GM21381 (cell line): Measurements from ENCODE around the gene E2F6.
A peak's percentile ranks its signal among the peaks of the same experiment; 100 is the strongest.

ENCODE experiments used
- ATAC-seq: cut with Tn5 transposase; IDR thresholded peaks from one replicate; pipeline ENCODE4 v1.9.1; 2021; ENCODE audit warnings: mild to moderate bottlenecking, moderate library complexity; ENCODE audit not compliant: unreplicated experiment

The E2F6 gene, protein sequence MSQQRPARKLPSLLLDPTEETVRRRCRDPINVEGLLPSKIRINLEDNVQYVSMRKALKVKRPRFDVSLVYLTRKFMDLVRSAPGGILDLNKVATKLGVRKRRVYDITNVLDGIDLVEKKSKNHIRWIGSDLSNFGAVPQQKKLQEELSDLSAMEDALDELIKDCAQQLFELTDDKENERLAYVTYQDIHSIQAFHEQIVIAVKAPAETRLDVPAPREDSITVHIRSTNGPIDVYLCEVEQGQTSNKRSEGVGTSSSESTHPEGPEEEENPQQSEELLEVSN

GRCh38 chr2:11465485-11466306, at the start of gene E2F6:
Gene E2F6, minus strand, starts transcription at chr2:11466161. Its CDS starts 282 bp downstream, at chr2:11465879.
- ATAC-seq = peak; percentile 82

- no peak for ATAC-seq
Observed at GRCh38 chr2:11515490-11515981, 49.6 kb upstream of the E2F6 start.

DNA sequence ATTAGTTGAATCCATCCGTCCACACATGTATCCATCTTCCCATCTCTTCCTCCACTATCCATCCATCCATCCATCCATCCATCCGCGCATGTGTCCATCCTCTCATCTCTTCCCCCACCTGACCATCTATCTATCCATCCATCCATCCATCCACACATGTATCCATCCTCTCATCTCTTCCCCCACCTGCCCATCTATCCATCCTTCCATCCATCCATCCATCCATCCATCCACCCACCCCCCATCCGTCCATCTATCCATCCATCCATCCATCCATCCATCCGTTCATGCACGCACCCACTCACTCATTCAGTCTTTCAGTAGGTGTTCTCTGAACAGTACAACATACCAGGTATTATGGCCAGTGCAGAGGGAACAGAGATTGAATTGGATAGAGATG, 48.9 kb upstream of the E2F6 start:
- ATAC-seq = no peak

DNA sequence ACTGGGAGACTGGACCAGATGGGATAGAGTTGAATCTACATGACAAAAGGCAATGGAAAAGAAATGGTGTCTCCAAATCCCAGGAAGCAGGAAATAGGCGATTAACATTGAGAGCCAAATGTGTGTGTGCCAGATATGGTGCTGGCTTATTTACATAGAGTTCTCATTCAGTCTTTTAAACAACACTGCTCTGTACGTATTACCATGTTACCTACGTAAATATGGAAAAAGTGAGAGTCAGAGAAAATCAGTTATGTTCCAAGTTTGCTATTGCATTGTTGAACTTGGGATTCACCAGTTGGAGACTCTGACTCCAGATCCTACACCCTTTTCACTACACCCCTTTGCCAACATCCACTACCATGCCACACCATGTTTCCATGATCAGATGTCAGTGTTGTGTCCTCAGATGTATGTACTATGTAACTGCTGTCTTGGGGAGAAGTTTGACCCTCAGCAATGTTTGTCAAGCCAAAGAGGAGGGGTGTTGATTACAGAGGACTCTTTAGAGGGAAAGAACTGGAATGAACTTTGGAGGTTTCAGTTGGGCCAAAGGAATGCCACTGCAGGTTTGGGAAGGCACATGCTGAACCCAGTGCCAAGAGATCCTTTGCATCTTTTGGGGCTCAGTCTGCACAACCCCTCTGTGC, 48.2 kb upstream of the E2F6 start:
- ATAC-seq = no peak

DNA sequence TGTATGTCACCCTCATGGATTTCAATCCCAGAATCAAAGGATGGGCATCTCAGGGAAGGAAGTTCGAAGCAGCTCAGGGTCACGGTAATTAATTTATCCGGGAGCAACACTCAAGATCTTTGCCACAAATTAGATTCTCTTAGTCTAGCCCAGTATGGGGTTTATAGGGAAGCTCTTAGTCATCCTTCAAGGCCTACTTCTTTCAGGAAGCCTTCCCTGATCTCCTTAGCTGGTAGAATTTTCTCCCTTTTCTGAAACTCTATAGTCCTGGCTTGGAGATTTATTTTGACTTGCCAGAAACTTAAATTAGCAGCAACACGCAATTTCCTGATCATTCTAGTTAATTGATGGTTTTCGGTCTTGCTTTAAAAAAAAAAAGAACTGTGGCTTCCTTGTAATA, 47.4 kb upstream of the E2F6 start:
- no peak for ATAC-seq

DNA sequence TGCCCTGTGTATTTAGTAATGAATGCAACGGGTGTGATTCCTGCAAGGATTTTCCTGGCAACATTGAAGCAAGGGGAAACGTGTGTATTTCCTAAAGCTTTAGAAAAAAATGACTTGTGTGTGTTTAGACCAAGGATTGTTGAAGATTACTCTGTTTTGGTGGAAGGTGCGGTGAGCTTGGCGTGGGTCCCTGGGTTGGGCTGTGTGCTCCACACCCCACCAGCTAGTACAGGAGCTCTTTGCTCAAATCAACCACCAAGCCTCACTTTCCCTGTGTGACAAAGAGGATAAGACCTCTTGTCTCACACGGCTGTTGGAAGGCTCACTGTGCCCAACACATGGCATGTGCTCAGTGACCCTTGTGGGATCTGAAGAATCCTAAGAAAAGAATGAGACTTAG, 46.5 kb upstream of the E2F6 start:
- no peak for ATAC-seq

DNA sequence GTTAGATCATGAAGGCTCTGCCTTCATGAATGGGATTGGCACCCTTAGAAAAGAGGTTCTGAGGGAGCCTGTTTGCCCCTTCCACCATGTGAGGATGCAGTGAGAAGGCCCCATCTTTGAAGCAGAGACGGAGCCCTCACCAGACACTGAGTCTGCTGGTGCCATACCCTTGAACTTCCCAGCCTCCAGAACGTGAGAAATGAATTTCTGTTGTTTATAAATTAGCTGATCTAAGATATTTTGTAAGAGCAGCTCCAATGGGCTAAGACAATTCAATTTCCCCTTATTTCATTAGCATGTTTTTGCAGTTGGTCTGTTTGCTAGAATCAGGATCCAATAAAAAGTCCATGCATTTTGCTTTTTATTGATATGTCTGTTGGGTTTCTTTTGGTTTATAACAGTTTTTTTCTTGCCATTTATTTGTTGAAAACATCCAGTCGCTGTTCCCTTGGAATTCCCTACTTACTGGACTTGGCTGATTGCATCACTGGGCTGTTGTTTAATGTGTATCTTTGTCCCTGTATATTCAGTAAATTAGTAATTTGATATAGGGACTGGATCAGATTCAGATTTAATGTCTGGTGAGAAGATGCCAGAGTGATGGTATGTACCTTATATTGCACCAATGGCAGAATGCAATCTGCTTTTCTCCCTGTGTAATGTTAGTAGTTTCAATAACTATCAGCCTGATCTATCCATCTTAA, 43.8 kb upstream of the E2F6 start:
- ATAC-seq = no peak

GRCh38 chr2:11508279-11508678, 42.3 kb upstream of the E2F6 start:
- no peak for ATAC-seq

DNA sequence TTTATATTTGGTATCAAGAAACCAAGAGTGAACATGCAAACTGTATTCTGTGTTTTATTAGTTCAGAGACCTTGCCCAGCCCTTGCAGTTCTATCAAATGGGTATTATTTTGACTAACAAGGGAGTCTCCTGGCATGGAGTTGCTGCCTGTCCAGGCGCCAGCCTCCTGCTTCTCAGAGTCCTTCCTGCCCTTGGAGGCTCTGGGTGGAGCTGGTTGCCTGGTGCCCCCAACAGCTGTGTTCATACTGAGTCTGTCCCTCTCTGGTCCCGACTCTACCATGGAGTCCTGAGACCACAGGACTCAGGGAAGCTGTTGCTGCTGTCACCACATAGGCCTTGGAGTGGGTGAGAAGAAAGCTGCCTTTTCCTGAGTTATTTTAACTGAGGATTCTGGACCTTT, 41.6 kb upstream of the E2F6 start:
- ATAC-seq = no peak

GRCh38 chr2:11506611-11506969, 40.6 kb upstream of the E2F6 start:
- no peak for ATAC-seq

DNA sequence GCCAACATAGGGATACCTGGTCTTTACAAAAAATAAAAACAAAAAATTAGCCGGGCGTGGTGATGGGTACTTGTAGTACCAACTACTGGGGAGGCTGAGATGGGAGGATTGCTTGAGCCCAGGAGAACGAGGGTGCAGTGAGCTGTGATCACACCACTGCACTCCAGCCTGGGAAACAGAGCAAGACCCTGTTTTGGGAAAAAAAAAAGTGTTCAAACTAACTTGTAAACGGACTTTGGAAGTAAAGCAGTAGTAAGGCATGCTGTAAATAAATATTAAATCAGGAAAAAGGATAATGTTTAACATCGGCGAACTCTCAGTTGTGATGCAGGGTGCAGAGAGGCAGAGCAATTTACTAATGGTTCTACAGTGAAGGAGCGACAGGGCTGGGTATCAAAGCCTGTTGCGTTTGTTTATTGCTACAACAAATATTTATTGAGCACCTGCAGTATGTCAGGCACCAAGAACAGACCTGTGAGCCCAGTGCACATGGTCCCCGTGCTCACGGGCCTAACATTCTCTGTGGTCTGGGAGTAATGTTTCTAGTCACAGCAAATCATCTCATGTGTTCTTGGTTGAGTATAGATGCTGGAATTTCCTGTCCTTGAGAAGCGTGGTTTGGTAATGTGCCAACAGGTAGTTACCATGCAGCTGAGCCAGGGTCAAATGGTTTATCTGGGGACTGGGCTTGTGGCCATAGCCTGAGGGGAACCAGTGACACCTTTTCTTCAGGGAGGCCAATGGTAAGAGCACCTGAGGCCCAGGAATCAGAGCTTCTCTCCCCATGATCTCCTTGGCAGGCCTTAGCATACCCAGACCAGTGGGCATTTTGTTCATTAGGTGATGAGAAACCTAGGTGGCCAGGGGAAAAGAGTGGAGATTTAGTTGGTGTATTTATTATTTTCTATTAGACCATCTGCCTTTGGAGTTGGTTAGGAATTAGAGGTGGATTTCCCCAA, 40.0 kb upstream of the E2F6 start:
- ATAC-seq = peak; percentile 68

GRCh38 chr2:11503354-11503927, 37.5 kb upstream of the E2F6 start:
- ATAC-seq = no peak

- ATAC-seq = no peak
Observed at GRCh38 chr2:11502740-11503292, 36.9 kb upstream of the E2F6 start.

GRCh38 chr2:11500702-11501303, 34.8 kb upstream of the E2F6 start:
- ATAC-seq = peak; percentile 46

- no peak for ATAC-seq
Observed at GRCh38 chr2:11499081-11499743, 33.3 kb upstream of the E2F6 start.

DNA sequence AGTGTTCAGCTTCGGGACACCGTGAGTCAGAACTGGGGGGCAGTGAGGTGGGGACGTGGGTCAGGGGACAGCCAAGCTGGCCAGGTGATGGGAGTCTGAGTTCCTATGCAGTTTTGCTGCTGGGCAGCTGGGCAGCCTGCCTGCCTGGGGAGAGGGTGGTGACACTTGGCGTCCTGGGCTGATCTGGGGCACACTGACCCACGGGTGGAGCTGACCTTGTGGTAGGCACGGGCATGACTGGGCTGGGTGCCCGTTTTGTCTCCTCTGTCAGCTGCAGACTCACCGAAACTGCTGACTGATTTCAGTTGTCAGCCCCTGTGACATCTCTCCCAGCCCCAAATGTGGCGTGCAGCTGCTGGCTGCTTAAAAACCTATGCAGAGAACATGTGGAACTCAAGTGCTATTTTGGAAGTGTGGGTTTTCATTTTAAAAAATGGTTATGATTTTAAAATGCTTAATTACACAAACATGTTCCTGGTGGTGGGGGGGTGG, 32.6 kb upstream of the E2F6 start:
- ATAC-seq = peak; percentile 70

DNA sequence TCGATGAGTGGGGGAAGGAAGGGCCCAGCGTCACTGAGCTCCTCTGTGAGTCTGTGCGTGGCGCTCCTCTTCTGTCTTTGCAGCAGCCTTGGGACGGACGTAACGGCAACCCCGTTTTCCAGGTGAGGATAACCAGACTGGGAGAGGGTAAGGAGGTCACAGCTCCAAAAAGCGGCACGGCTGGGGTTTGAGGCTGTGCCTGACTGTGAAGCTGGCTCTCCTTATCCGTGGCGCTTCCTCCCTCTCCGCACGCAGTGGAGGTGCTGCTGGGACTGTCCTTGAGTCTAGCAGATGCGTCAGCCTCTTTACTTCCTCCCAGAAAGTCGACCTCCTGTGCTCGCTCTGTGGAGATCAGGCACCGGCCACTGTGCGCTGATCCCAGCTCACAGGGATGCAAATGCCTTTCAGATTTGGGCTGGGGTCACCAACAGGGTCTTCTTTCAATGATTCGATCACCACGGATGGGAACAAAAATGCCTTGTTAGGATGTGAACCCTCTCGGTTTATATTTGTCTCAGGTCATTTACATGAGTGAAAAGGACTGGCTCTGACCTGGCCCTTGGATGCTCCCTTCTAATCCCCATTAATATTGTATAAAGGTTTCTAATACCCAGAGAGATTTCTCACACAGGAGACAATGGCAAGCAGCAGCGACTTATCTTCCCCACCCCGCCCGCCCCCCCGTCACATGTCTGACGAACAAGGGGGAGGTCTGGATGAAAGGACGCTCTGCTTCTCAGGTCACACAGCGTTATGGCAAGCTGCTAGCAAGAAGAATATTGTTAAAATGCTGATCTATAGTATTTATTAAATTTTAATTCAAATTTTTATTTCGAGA, 30.1 kb upstream of the E2F6 start:
- no peak for ATAC-seq
